Measurements from ENCODE around the gene ZSCAN26. TPM values are rescaled to one million over a fixed set of nuclear protein-coding genes. Genes with fewer than 3 reads are reported as not detected.

The ZSCAN26 gene
- total RNA-seq (10 to 100 TPM in 1 of 2 donors, 1 to 10 TPM in 1; 7.3 to 14.9 TPM), total RNA-seq (9.8 to 19.2 reads per million in 2 donors)

DNA sequence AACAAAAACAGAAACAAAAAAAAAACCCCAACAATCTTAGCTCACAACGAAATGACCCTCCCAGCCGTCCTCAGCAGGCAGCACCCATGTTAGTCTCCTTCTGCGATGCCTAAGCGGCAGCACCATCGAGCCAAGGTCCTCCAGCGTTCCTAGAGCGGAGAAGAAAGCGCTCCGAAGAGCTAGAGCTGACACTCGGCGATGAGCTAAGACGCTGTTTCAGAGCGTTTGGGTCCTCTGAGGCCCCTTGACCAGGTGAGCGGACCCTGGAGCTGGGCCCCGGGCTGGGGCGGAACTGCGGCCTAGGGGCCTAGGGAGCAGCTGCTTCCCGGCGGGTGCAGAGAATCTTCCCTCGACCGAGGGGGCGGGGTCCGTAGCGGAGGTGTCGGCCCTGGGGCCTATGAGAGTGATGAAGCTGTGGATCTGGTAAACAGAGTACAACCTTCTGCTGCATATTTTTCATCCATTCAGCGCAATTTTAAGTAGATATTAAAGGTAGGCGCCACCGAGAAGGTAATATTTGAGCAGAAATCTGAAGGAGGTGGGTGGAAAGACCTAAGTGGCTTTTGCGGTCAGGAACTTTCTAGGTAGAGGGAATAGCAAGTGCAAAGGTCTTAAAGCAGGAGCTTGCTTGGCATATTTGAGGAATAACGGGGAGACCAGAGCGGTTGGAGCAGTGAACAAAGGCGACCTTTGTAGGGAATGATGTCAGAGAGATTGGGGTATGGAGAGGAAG is at the start of gene ZSCAN26:
Gene ZSCAN26, plus strand, starts transcription at position 182 of the 733 bp plus-strand sequence. CDS start 4,777 bp downstream, outside the sequence.
- H3K27me3 Mint-ChIP-seq, result no peaks in the 10 kb centered on the region
- no peaks in the 10 kb centered on the region for H3K9me3 ChIP-seq (ENCODE audit: control insufficient read depth, low read length, poor library complexity, severe bottlenecking)
- DNase-seq (peak; percentile 46 to 84 (median 54)), ATAC-seq (peak; percentile 97)
- no peak within 1 kb of the TSS for H3K4me3 Mint-ChIP-seq
- no peak within 1 kb of the TSS for H3K27ac Mint-ChIP-seq
- no peaks in the 10 kb centered on the region for H3K36me3 Mint-ChIP-seq (ENCODE audit: low read depth)
- H3K4me1 Mint-ChIP-seq, result peaks cover 11% of the 10 kb centered on the region

DNA sequence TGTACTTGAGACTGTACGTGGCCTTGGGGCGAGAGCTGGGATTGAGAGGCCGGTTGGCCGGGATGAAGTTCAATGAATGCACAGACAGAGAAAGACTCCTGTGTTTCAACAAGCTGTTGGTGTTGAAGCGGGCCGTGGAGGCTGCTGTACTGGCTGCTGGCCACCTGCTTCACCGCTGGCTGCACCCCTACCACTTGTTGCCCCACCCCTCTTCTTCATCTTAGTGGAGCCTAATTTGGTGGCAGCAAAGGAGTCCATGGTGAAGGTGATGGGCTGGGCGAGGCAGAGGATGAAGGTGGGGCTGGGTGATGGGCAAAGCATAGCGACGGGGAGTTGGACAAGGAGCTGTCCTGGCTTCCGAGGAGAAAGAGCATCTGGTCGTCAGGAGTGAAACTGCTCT is 49.1 kb upstream of the ZSCAN26 start:
- Mint-ChIP-seq H3K36me3 (ENCODE audit: low read depth) (peaks cover 2% of the 10 kb centered on the region), H3K4me3 (peak overlapping the region; percentile 61), H3K27me3 (peaks cover 82% of the 10 kb centered on the region), H3K4me1 (no peaks in the 10 kb centered on the region), H3K27ac (no peak overlapping the region)
- no peaks in the 10 kb centered on the region for H3K9me3 ChIP-seq (ENCODE audit: control insufficient read depth, low read length, poor library complexity, severe bottlenecking)
- DNase-seq (no peak), ATAC-seq (no peak)

DNA sequence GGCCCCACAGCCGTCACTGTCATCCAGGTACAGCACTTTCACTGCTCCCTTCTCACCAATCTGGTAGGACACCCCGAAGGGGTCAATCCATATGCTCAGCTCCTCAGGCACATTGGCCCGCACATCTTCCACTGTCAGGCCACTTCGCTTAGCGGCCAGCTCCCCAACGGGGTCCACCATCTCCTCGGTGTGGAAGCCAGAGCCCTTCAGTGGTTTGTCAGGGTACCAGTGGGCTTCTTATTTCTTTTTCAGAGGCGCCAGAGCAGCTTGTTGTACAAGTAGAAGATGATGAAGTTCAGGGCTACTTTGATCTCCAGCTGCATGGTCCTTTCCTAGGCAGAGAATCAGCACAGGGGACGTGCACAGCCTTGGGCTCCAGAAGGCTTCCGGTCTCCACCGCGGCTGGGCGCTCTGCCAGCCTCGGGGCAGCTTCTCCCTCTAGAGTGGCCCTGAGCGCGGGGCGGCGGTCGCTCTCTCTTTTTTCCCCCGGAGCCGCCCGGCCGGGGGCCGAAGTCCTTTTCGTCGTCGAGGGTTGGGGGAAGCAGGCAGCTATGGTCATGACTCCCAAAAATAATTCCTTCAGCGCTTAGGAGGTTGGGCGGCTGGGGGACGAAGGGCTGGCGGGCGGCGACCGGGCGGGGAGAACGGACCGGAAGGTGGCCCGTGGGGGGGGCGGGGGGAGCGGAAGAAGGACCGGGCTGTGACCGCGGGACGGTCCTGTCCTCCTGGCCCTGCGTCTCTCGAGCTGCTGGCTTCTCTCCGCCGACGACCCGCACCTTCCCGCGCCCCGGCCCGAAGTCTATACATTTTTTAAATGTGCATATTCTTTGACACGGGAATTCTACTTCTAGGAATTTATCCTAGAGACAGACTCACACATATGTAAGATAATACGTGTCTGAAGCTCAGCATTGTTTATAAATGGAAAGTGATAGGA is 48.4 kb upstream of the ZSCAN26 start:
- Mint-ChIP-seq H3K36me3 (ENCODE audit: low read depth) (peaks cover 2% of the 10 kb centered on the region), H3K27ac (no peak overlapping the region), H3K4me1 (no peaks in the 10 kb centered on the region), H3K27me3 (peaks cover 82% of the 10 kb centered on the region), H3K4me3 (peak overlapping the region; percentile 80)
- peak; percentile 35 for ATAC-seq
- no peaks in the 10 kb centered on the region for H3K9me3 ChIP-seq (ENCODE audit: control insufficient read depth, low read length, poor library complexity, severe bottlenecking)
- DNase-seq, result no peak

DNA sequence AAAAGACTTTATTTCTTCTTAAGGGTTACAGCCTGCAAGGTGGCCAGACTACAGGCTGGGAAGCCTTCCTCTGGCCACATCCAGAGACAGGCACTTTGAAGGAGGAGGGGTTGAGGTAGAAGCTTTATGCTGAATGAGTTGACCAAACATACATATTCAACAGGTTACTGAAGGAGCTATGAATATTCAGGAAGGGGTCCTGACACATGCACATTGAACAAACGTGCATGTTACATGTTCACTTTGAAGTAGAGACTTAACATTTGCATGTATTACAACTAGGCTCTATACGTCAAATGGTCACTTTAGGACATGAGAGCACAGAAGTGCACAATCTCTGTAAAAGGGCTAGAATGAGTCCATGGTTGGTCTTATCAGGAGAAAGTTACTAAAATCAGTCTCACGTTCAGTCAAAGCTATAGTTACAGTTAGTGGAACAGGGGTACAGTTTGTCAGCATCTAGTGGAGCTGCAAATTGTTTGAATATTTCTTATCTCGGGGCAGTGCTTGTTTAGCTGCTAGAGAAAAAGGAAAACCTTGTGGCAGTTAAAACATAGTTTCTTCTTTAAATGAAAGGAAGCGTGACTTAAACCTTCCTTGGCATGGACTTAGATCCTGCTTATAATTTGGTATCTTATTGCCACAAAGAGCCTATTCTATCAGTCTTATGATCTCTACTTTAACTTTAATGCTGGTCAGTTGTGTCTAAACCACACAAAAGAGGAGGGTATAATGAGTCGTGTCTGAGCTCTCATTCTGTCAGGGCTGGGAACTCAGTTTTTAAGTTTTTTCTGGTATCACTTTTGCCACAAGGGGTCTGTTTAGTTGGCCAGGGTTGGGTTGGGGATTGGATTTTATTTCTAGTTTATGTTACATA is 46.4 kb upstream of the ZSCAN26 start:
- Mint-ChIP-seq H3K4me3 (no peak overlapping the region), H3K27me3 (peaks cover 76% of the 10 kb centered on the region), H3K27ac (no peak overlapping the region), H3K36me3 (ENCODE audit: low read depth) (peaks cover 3% of the 10 kb centered on the region), H3K4me1 (peaks cover 7% of the 10 kb centered on the region)
- no peaks in the 10 kb centered on the region for H3K9me3 ChIP-seq (ENCODE audit: control insufficient read depth, low read length, poor library complexity, severe bottlenecking)
- ATAC-seq (no peak), DNase-seq (no peak)

DNA sequence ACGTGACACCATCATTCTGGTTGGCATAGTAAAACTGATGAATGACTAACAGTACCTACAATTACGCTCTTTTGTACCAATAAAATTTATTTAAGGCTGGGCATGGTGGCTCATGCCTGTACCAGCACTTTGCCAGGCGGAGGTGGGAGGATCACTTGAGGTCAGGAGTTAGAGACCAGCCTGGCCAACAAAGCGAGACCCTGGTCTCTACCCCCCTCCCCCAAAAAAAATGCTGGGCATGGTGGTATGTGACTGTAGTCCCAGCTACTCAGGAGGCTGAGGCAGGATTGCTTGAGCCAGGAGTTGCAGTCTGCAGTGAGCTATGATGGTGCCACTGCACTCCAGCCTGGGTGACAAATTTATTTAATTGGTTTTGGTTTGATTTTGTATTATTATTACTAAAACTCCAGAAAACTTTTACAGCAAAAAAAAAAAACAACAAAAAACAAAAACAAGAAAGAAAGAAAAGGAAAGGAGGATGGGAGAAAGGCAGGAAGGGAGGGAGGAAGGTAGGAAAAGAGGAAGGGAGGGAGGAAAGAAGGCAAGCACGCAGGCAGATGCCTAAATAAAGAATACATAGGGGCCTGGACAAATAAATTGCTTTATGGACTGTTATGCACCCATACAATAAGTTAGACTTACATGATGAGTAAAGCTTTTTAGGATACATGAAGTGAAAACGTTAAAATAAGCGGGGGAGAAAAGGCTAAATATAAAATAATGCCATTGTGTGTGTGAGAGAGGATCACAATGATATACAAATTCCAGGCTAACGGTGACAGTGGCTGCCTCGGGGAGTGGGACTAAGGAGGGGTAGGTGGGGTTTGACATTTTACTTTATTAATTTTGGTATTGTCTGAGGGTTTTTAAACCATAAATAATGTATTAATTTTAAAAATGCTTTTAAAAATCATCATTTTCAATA is 42.5 kb upstream of the ZSCAN26 start:
- Mint-ChIP-seq H3K4me3 (peak overlapping the region; percentile 89), H3K27ac (no peak overlapping the region), H3K36me3 (ENCODE audit: low read depth) (peaks cover 8% of the 10 kb centered on the region), H3K4me1 (peaks cover 12% of the 10 kb centered on the region), H3K27me3 (peaks cover 42% of the 10 kb centered on the region)
- no peaks in the 10 kb centered on the region for H3K9me3 ChIP-seq (ENCODE audit: control insufficient read depth, low read length, poor library complexity, severe bottlenecking)
- ATAC-seq (no peak), DNase-seq (no peak)

GRCh38 chr6:28225056-28225834 is 41.7 kb upstream of the ZSCAN26 start, which contains the start of gene ZSCAN9:
TSS of gene ZSCAN9 (plus strand) at chr6:28225275. CDS start at chr6:28227085, 1,810 bp downstream.
- ATAC-seq (peak; percentile 78), DNase-seq (no peak)
- Mint-ChIP-seq H3K4me3 (peak within 1 kb of the TSS; percentile 89), H3K27ac (peak within 1 kb of the TSS; percentile 43), H3K4me1 (peaks cover 12% of the 10 kb centered on the region), H3K36me3 (ENCODE audit: low read depth) (peaks cover 8% of the 10 kb centered on the region), H3K27me3 (peaks cover 37% of the 10 kb centered on the region)
- H3K9me3 ChIP-seq (ENCODE audit: control insufficient read depth, low read length, poor library complexity, severe bottlenecking), result no peaks in the 10 kb centered on the region

DNA sequence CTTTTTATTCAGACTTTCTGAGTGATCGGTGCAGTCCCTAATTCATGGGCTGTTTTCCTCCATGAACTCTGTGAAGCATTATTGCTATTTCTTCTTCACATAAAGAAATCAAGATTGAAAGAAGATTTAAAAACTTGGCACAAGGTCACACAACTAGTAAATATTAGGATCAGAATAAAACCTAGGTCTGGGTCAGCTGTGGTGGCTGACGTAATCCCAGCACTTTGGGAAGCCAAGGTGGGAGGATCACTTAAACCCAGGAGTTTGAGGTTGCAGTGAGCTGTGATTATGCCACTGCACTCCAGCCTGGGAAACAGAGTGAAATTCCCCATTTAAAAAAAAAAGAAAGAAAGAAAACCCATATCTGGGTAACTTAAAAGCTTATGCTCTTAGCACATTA is 40.5 kb upstream of the ZSCAN26 start:
- DNase-seq (no peak), ATAC-seq (no peak)
- Mint-ChIP-seq H3K4me1 (peaks cover 12% of the 10 kb centered on the region), H3K27ac (no peak overlapping the region), H3K36me3 (ENCODE audit: low read depth) (peaks cover 11% of the 10 kb centered on the region), H3K27me3 (peaks cover 28% of the 10 kb centered on the region), H3K4me3 (no peak overlapping the region)
- no peaks in the 10 kb centered on the region for H3K9me3 ChIP-seq (ENCODE audit: control insufficient read depth, low read length, poor library complexity, severe bottlenecking)

DNA sequence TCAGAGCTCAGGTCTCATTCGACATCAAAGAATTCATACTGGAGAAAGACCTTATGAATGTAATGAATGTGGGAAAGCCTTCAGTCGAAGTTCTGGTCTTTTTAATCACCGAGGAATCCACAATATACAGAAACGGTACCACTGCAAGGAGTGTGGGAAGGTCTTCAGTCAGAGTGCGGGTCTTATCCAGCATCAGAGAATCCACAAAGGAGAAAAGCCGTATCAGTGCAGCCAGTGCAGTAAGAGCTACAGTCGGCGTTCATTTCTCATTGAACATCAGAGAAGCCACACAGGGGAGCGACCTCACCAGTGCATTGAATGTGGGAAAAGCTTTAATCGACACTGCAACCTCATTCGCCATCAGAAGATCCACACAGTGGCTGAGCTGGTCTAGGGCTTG is 34.2 kb upstream of the ZSCAN26 start:
- H3K27ac Mint-ChIP-seq, result no peak overlapping the region

DNA sequence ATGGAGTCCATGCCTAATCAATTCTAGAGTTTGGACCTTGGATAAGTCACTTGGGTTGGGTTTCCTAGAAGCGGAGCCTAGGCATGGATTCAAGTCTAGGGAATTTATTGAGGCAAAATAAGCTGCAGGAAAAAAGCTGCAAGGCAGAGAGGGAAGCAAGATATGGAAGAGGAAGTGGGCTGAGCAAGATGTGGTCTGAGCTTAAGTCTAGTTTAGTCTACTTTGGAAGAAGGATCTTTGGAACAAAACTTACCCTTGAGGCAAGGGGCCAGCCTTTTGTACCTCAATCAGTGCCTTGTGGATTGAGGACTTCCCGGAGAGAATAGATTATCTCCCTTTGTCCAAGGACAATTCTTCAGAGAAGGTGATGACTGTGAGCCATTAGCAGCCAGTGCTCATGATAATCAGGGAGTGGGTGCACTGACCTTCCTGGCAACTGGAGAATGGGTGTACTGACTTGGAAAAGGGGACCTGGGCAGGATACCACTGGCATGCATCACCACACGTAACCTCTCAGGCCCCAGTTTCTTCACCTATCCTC is 31.0 kb upstream of the ZSCAN26 start:
- H3K4me1 Mint-ChIP-seq, result no peaks in the 10 kb centered on the region
- H3K27ac Mint-ChIP-seq, result no peak overlapping the region
- ATAC-seq (no peak), DNase-seq (no peak)
- H3K4me3 Mint-ChIP-seq, result no peak overlapping the region
- H3K27me3 Mint-ChIP-seq, result peaks cover 12% of the 10 kb centered on the region
- no peaks in the 10 kb centered on the region for H3K36me3 Mint-ChIP-seq (ENCODE audit: low read depth)
- no peaks in the 10 kb centered on the region for H3K9me3 ChIP-seq (ENCODE audit: control insufficient read depth, low read length, poor library complexity, severe bottlenecking)

More for the DNA sequence above, 34.2 kb upstream of the ZSCAN26 start:
- no peaks in the 10 kb centered on the region for H3K9me3 ChIP-seq (ENCODE audit: control insufficient read depth, low read length, poor library complexity, severe bottlenecking)
- peaks cover 8% of the 10 kb centered on the region for H3K27me3 Mint-ChIP-seq
- ATAC-seq (no peak), DNase-seq (no peak)
- H3K36me3 Mint-ChIP-seq (ENCODE audit: low read depth), result peaks cover 8% of the 10 kb centered on the region
- H3K4me1 Mint-ChIP-seq, result peaks cover 3% of the 10 kb centered on the region
- H3K4me3 Mint-ChIP-seq, result no peak overlapping the region

DNA sequence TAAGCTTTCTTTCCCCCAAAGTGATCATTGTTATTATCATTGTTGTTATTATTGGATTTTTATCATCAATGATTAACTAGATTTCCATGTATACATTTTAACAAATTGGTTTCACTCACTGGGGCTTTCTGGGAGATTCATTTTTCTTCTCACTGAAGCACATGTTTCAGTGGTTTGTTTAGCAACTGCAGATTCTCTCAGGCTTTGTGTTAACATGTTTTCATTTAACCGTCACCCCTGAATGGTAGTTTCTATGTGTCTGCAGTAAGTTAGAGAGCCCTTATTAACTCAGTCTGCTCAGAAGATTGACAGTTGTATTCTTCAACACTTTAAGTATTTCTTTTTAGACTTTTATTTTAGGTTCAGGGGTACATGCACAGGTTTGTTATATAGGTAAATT is 27.3 kb upstream of the ZSCAN26 start:
- H3K27me3 Mint-ChIP-seq, result peaks cover 12% of the 10 kb centered on the region
- no peak overlapping the region for H3K27ac Mint-ChIP-seq
- no peak for ATAC-seq
- no peak for DNase-seq
- H3K36me3 Mint-ChIP-seq (ENCODE audit: low read depth), result peaks cover 6% of the 10 kb centered on the region
- peaks cover 3% of the 10 kb centered on the region for H3K4me1 Mint-ChIP-seq
- no peak overlapping the region for H3K4me3 Mint-ChIP-seq
- no peaks in the 10 kb centered on the region for H3K9me3 ChIP-seq (ENCODE audit: control insufficient read depth, low read length, poor library complexity, severe bottlenecking)

- H3K27ac Mint-ChIP-seq, result no peak overlapping the region
- H3K36me3 Mint-ChIP-seq (ENCODE audit: low read depth), result peaks cover 9% of the 10 kb centered on the region
- no peak for DNase-seq
- peaks cover 12% of the 10 kb centered on the region for H3K27me3 Mint-ChIP-seq
- no peak overlapping the region for H3K4me3 Mint-ChIP-seq
- no peaks in the 10 kb centered on the region for H3K9me3 ChIP-seq (ENCODE audit: control insufficient read depth, low read length, poor library complexity, severe bottlenecking)
- peaks cover 3% of the 10 kb centered on the region for H3K4me1 Mint-ChIP-seq
- ATAC-seq, result no peak
Observed at GRCh38 chr6:28240471-28240870, 26.5 kb upstream of the ZSCAN26 start.

Measured in T-helper 17 cell (primary cell).